Stimulated activated effector memory CD8-positive, alpha-beta T cell treated with anti-CD3 and anti-CD28 coated beads, Interleukin-12 subunit alpha, Interleukin-12 subunit beta, amount 100 ng/mL, for 72 hours (primary cell): ENCODE results near the gene CLRN2.
"Not testable (repeated sequence)": the region's sequence is repeated elsewhere in the genome, so short reads cannot be mapped to it uniquely, and the experiment has no call there.

Experiments
- ATAC-seq: fragments of 150-1000 bp; cut with Tn5 transposase; 2 replicates; pipeline ENCODE4 v1.10.0; 2021
- DNase-seq, 2 donors: peaks; one replicate each; pipeline ENCODE4 v3.0.0; 2021 to 2022; ENCODE audit warnings: low spot score in 2 of 2
- H3K27ac Mint-ChIP-seq: one replicate; pipeline ENCODE4 v1.8.0; 2022; ENCODE audit warnings: mild to moderate bottlenecking, mixed read lengths
- H3K36me3 Mint-ChIP-seq: one replicate; pipeline ENCODE4 v1.8.0; 2022; ENCODE audit warnings: mild to moderate bottlenecking, mixed read lengths
- H3K4me1 Mint-ChIP-seq: one replicate; pipeline ENCODE4 v1.8.0; 2022; ENCODE audit warnings: mixed read lengths
- H3K4me3 Mint-ChIP-seq: one replicate; pipeline ENCODE4 v1.8.0; 2022; ENCODE audit warnings: mild to moderate bottlenecking, mixed read lengths
- H3K9me3 Mint-ChIP-seq: one replicate; pipeline ENCODE4 v1.8.0; 2022; ENCODE audit warnings: mixed read lengths

CLRN2 gene

GRCh38 chr4:17550549-17550948 is 35.6 kb downstream of the CLRN2 start:
- no peak overlapping the region for H3K4me3 Mint-ChIP-seq
- H3K4me1 Mint-ChIP-seq, result peaks cover 4% of the 10 kb centered on the region
- no peaks in the 10 kb centered on the region for H3K9me3 Mint-ChIP-seq
- DNase-seq (no peak), ATAC-seq (no peak)
- no peaks in the 10 kb centered on the region for H3K36me3 Mint-ChIP-seq
- H3K27ac Mint-ChIP-seq, result no peak overlapping the region

DNA sequence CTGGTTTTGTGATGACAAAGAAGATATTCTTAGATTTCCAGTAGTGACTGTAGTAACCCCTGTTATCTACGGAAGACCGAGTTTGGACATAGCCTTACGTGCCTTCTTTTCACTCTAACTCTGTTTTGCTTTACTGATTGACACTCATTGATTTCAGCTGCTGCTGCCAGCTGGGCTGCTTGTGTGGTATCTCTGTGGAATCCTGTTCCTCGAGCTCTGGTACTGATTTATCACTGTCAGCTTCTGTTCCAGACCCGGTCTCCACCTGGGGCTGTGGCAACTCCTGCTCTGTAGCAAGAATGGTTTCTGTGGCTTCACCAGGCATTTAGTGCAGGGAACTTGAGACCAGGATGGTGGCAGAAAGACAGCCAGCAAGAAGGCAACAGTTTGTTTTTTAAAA is 37.5 kb downstream of the CLRN2 start:
- H3K27ac Mint-ChIP-seq, result no peak overlapping the region
- ATAC-seq, result no peak
- H3K4me1 Mint-ChIP-seq, result peaks cover 4% of the 10 kb centered on the region
- H3K9me3 Mint-ChIP-seq, result no peaks in the 10 kb centered on the region
- DNase-seq, result no peak
- H3K36me3 Mint-ChIP-seq, result no peaks in the 10 kb centered on the region
- H3K4me3 Mint-ChIP-seq, result no peak overlapping the region

DNA sequence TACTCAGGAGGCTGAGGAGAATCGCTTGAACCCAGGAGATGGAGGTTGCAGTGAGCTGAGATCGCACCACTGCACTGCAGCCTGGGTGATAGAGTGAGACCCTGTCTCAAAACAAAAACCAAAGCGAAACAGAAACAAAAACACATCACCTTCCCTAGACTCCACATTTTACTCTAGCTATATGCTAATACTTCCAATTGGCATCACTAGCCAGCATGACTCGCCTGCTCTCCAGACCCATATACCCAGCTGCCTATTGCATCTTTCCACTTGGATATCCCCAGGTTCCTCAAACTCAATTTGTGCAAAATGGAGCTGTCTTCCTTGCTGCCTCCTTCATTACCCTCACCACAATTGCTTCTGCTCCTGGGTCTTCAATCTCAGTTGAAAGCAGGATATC is 39.6 kb downstream of the CLRN2 start:
- Mint-ChIP-seq H3K4me3 (no peak overlapping the region), H3K4me1 (peaks cover 4% of the 10 kb centered on the region), H3K9me3 (no peaks in the 10 kb centered on the region), H3K27ac (no peak overlapping the region), H3K36me3 (no peaks in the 10 kb centered on the region)
- ATAC-seq, result no peak
- DNase-seq, result no peak

- Mint-ChIP-seq H3K27ac (no peak overlapping the region), H3K36me3 (no peaks in the 10 kb centered on the region), H3K4me3 (no peak overlapping the region), H3K4me1 (peaks cover 4% of the 10 kb centered on the region), H3K9me3 (no peaks in the 10 kb centered on the region)
- DNase-seq, result no peak
- ATAC-seq, result no peak
Observed at GRCh38 chr4:17556498-17556897, 41.5 kb downstream of the CLRN2 start.

DNA sequence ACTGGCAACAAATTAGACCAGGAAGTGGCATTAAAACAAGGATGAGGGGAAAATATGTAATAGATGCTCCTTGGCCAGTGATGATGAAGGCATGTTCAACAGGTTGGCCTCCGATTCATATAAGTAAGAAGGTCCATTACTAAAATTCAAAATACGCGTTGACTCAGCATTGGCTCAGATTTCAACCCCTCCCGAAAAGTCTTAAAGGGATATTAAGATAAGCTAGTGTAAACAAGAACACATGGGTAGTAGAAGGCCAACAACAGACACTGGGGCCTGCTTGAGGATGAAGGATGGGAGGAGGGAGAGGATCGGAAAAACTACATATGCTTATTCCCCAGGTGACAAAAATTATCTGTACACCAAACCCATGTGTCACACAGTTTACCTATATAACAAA is 42.9 kb downstream of the CLRN2 start:
- DNase-seq, result no peak
- ATAC-seq, result no peak
- Mint-ChIP-seq H3K4me3 (no peak overlapping the region), H3K4me1 (peaks cover 4% of the 10 kb centered on the region), H3K36me3 (no peaks in the 10 kb centered on the region), H3K9me3 (no peaks in the 10 kb centered on the region), H3K27ac (no peak overlapping the region)

GRCh38 chr4:17558941-17559708 is 44.2 kb downstream of the CLRN2 start:
- H3K9me3 Mint-ChIP-seq, result no peaks in the 10 kb centered on the region
- DNase-seq (no peak), ATAC-seq (no peak)
- H3K27ac Mint-ChIP-seq, result no peak overlapping the region
- H3K4me1 Mint-ChIP-seq, result peaks cover 4% of the 10 kb centered on the region
- no peaks in the 10 kb centered on the region for H3K36me3 Mint-ChIP-seq
- no peak overlapping the region for H3K4me3 Mint-ChIP-seq

GRCh38 chr4:17559709-17560048 is 44.7 kb downstream of the CLRN2 start:
- H3K9me3 Mint-ChIP-seq, result no peaks in the 10 kb centered on the region

DNA sequence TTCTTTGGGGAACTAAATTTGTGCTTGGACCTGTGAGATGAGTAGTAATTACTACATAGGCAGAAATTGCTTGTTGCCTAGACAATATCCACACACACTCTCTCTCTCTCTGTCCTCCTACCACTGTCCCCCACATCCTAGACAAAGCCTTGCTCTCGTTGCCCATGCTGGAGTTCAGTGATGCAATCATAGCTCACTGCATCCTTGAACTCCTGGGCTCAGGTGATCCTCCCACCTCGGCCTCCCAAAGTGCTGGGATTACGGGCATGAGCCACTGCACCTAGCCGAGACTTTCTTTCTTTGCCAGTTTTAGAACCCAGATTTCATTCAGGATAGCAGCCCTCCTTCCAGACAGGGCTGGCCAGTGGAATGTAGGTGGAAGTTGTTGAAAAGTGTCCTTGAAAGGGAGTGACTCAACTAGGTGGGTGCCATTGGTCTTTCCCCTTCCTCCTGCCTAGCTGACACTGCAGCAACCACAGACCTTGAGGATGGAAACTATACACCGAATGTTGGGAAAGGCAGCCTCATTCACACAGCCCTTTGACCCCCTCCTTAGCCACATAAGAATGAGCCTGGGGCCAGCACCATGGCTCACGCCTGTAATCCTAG is 45.2 kb downstream of the CLRN2 start:
- Mint-ChIP-seq H3K36me3 (no peaks in the 10 kb centered on the region), H3K4me3 (no peak overlapping the region), H3K4me1 (no peaks in the 10 kb centered on the region), H3K9me3 (no peaks in the 10 kb centered on the region), H3K27ac (no peak overlapping the region)
- ATAC-seq, result no peak
- DNase-seq, result no peak

More at GRCh38 chr4:17559709-17560048, 44.7 kb downstream of the CLRN2 start:
- no peak for DNase-seq
- no peak overlapping the region for H3K4me3 Mint-ChIP-seq
- peaks cover 2% of the 10 kb centered on the region for H3K4me1 Mint-ChIP-seq
- no peak for ATAC-seq
- no peak overlapping the region for H3K27ac Mint-ChIP-seq
- H3K36me3 Mint-ChIP-seq, result no peaks in the 10 kb centered on the region

GRCh38 chr4:17561195-17561909 is 46.4 kb downstream of the CLRN2 start:
- Mint-ChIP-seq H3K4me1 (no peaks in the 10 kb centered on the region), H3K27ac (no peak overlapping the region), H3K36me3 (no peaks in the 10 kb centered on the region), H3K4me3 (no peak overlapping the region), H3K9me3 (no peaks in the 10 kb centered on the region)
- DNase-seq (no peak), ATAC-seq (no peak)

GRCh38 chr4:17562157-17562556 is 47.2 kb downstream of the CLRN2 start:
- Mint-ChIP-seq H3K4me1 (no peaks in the 10 kb centered on the region), H3K36me3 (no peaks in the 10 kb centered on the region)
- no peak for ATAC-seq

GRCh38 chr4:17565846-17566245 is 50.9 kb downstream of the CLRN2 start:
- ATAC-seq (peak; percentile 7), DNase-seq (no peak)
- H3K27ac Mint-ChIP-seq, result no peak overlapping the region
- no peaks in the 10 kb centered on the region for H3K9me3 Mint-ChIP-seq
- no peaks in the 10 kb centered on the region for H3K4me1 Mint-ChIP-seq
- H3K4me3 Mint-ChIP-seq, result no peak overlapping the region
- no peaks in the 10 kb centered on the region for H3K36me3 Mint-ChIP-seq

More at GRCh38 chr4:17562157-17562556, 47.2 kb downstream of the CLRN2 start:
- H3K9me3 Mint-ChIP-seq, result no peaks in the 10 kb centered on the region
- no peak for DNase-seq
- no peak overlapping the region for H3K4me3 Mint-ChIP-seq
- H3K27ac Mint-ChIP-seq, result no peak overlapping the region

DNA sequence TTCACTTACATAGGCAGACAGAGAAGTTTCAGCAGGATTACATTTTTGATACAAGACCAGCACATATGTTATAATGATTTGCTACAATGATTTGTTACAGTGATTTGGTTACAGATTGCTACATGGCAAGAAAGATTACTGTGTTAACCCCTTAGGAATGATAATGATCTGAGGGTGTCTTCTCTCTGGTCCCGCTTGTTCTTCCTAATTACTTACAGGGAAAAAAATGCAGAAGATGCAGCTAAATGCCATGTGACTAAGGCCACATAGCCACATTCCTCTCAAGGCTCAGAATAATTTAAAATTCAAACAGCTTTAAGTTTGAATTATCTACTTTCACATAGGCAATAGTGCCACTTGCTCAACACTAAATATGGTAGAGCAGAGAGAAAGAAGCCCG is 52.3 kb downstream of the CLRN2 start:
- Mint-ChIP-seq H3K9me3 (no peaks in the 10 kb centered on the region), H3K36me3 (no peaks in the 10 kb centered on the region), H3K4me1 (no peaks in the 10 kb centered on the region), H3K4me3 (no peak overlapping the region), H3K27ac (no peak overlapping the region)
- DNase-seq, result no peak
- ATAC-seq, result no peak

GRCh38 chr4:17574206-17574605 is 59.2 kb downstream of the CLRN2 start:
- Mint-ChIP-seq H3K36me3 (peaks cover 29% of the 10 kb centered on the region), H3K4me1 (peaks cover 14% of the 10 kb centered on the region), H3K4me3 (no peak overlapping the region), H3K27ac (no peak overlapping the region), H3K9me3 (no peaks in the 10 kb centered on the region)
- DNase-seq, result no peak
- ATAC-seq, result no peak

DNA sequence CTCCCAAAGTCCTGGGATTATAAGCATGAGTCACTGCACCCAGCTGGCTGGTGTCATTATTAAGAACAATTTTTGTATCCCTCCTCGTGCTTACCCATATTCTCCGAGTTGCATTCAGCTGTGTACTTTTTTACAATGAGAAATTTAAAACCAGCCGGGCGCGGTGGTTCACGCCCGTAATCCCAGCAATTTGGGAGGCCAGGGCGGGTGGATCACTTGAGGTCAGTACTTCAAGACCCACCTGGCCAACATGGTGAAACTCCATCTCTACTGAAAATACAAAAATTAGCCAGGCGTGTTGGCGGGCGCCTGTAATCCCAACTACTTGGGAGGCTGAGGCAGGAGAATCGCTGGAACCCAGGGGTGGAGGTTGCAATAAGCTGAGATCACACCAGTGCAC is 60.2 kb downstream of the CLRN2 start:
- Mint-ChIP-seq H3K4me1 (peaks cover 16% of the 10 kb centered on the region), H3K36me3 (peaks cover 39% of the 10 kb centered on the region)
- not testable (repeated sequence) for H3K27ac Mint-ChIP-seq, H3K4me3 Mint-ChIP-seq, H3K9me3 Mint-ChIP-seq, DNase-seq, ATAC-seq
